T-helper 17 cell (primary cell): ENCODE data around the gene USP31. TPM values are rescaled to one million over a fixed set of nuclear protein-coding genes. Genes with fewer than 3 reads are reported as not detected.
A peak's percentile ranks its signal among the peaks of the same experiment; 100 is the strongest.
"Not testable (repeated sequence)": the region's sequence is repeated elsewhere in the genome, so short reads cannot be mapped to it uniquely, and the experiment has no call there.

Experiments used
- ATAC-seq: fragments of 150-1000 bp; cut with Tn5 transposase; 2 replicates; pipeline ENCODE4 v1.10.0; 2021; ENCODE audit warnings: mild to moderate bottlenecking, moderate library complexity
- DNase-seq, 3 donors: peaks; one replicate each; pipeline versions ENCODE4 v3.0.0 to v3.0.0-alpha.2; 2020 to 2021
- H3K9me3 ChIP-seq: one replicate; pipeline ENCODE4 v1.7.0; 2013; ENCODE audit warnings: low read length, mild to moderate bottlenecking; ENCODE audit not compliant: control insufficient read depth, poor library complexity, severe bottlenecking
- H3K27ac Mint-ChIP-seq: one replicate; pipeline ENCODE4 v1.8.0; 2022; ENCODE audit warnings: mild to moderate bottlenecking, moderate library complexity, mixed read lengths
- H3K27me3 Mint-ChIP-seq: one replicate; pipeline ENCODE4 v1.8.0; 2022; ENCODE audit warnings: mixed read lengths
- H3K36me3 Mint-ChIP-seq: one replicate; pipeline ENCODE4 v1.8.0; 2022; ENCODE audit warnings: low read depth, mixed read lengths
- H3K4me1 Mint-ChIP-seq: one replicate; pipeline ENCODE4 v1.8.0; 2022; ENCODE audit warnings: mild to moderate bottlenecking, mixed read lengths
- H3K4me3 Mint-ChIP-seq: one replicate; pipeline ENCODE4 v1.8.0; 2022; ENCODE audit warnings: mild to moderate bottlenecking, moderate library complexity, mixed read lengths
- total RNA-seq, 4 donors: library from RNA in 2 of 4; stranded (reverse) in 2 of 4; gene quantifications; one replicate each; pipeline ENCODE4 v1.2.3 and lab custom pipeline; 2022 to 2026

USP31 gene
- total RNA-seq, 2 donors from 2014 or later, result 3.5 to 7.2 TPM

GRCh38 chr16:23148513-23149266 lies 562 bp downstream of the USP31 start:
- Mint-ChIP-seq H3K4me3 (peak overlapping the region; percentile 96), H3K27me3 (peaks cover 10% of the 10 kb centered on the region), H3K27ac (no peak overlapping the region), H3K4me1 (peaks cover 16% of the 10 kb centered on the region), H3K36me3 (no peaks in the 10 kb centered on the region)
- peak; percentile 51 for ATAC-seq
- DNase-seq, result peak; percentile 42 to 46 (median 44)
- no peaks in the 10 kb centered on the region for H3K9me3 ChIP-seq

- Mint-ChIP-seq H3K4me1 (peaks cover 16% of the 10 kb centered on the region), H3K27me3 (peaks cover 10% of the 10 kb centered on the region)
- DNase-seq, result no peak
Observed at GRCh38 chr16:23148166-23148512, 1.1 kb downstream of the USP31 start.

GRCh38 chr16:23147666-23148065 lies 1.6 kb downstream of the USP31 start:
- H3K4me3 Mint-ChIP-seq, result peak overlapping the region; percentile 96
- no peak for DNase-seq
- no peak for ATAC-seq
- no peak overlapping the region for H3K27ac Mint-ChIP-seq
- no peaks in the 10 kb centered on the region for H3K9me3 ChIP-seq
- peaks cover 16% of the 10 kb centered on the region for H3K4me1 Mint-ChIP-seq
- H3K27me3 Mint-ChIP-seq, result peaks cover 10% of the 10 kb centered on the region
- H3K36me3 Mint-ChIP-seq, result no peaks in the 10 kb centered on the region

More at GRCh38 chr16:23148166-23148512, 1.1 kb downstream of the USP31 start:
- Mint-ChIP-seq H3K27ac (no peak overlapping the region), H3K36me3 (no peaks in the 10 kb centered on the region), H3K4me3 (peak overlapping the region; percentile 96)
- ATAC-seq, result no peak
- no peaks in the 10 kb centered on the region for H3K9me3 ChIP-seq

- no peaks in the 10 kb centered on the region for H3K36me3 Mint-ChIP-seq
- H3K4me3 Mint-ChIP-seq, result no peak overlapping the region
- DNase-seq (no peak), ATAC-seq (no peak)
- H3K9me3 ChIP-seq, result no peaks in the 10 kb centered on the region
- H3K4me1 Mint-ChIP-seq, result peaks cover 16% of the 10 kb centered on the region
- no peak overlapping the region for H3K27ac Mint-ChIP-seq
- peaks cover 4% of the 10 kb centered on the region for H3K27me3 Mint-ChIP-seq
Observed at GRCh38 chr16:23146877-23147601, 2.2 kb downstream of the USP31 start.

GRCh38 chr16:23145608-23146007 lies 3.6 kb downstream of the USP31 start:
- H3K9me3 ChIP-seq, result no peaks in the 10 kb centered on the region
- ATAC-seq, result no peak
- H3K4me3 Mint-ChIP-seq, result no peak overlapping the region

GRCh38 chr16:23145186-23145585 lies 4.1 kb downstream of the USP31 start:
- H3K9me3 ChIP-seq, result no peaks in the 10 kb centered on the region
- Mint-ChIP-seq H3K36me3 (no peaks in the 10 kb centered on the region), H3K27ac (no peak overlapping the region), H3K4me3 (no peak overlapping the region), H3K27me3 (no peaks in the 10 kb centered on the region), H3K4me1 (peaks cover 16% of the 10 kb centered on the region)
- DNase-seq (no peak), ATAC-seq (no peak)

More at GRCh38 chr16:23145608-23146007, 3.6 kb downstream of the USP31 start:
- Mint-ChIP-seq H3K4me1 (peaks cover 16% of the 10 kb centered on the region), H3K27me3 (no peaks in the 10 kb centered on the region), H3K27ac (no peak overlapping the region), H3K36me3 (no peaks in the 10 kb centered on the region)
- DNase-seq, result no peak

- H3K9me3 ChIP-seq, DNase-seq, ATAC-seq, H3K27me3 Mint-ChIP-seq, H3K4me3 Mint-ChIP-seq, H3K36me3 Mint-ChIP-seq, H3K27ac Mint-ChIP-seq: not testable (repeated sequence)
- H3K4me1 Mint-ChIP-seq, result peaks cover 12% of the 10 kb centered on the region
Observed at GRCh38 chr16:23144393-23144792, 4.9 kb downstream of the USP31 start.

GRCh38 chr16:23143391-23143790 lies 5.9 kb downstream of the USP31 start:
- peaks cover 12% of the 10 kb centered on the region for H3K4me1 Mint-ChIP-seq
- H3K9me3 ChIP-seq, result no peaks in the 10 kb centered on the region
- DNase-seq, result no peak
- H3K27ac Mint-ChIP-seq, result no peak overlapping the region
- no peak overlapping the region for H3K4me3 Mint-ChIP-seq
- ATAC-seq, result no peak
- no peaks in the 10 kb centered on the region for H3K27me3 Mint-ChIP-seq
- no peaks in the 10 kb centered on the region for H3K36me3 Mint-ChIP-seq

GRCh38 chr16:23141959-23142740 lies 7.1 kb downstream of the USP31 start:
- Mint-ChIP-seq H3K27me3 (no peaks in the 10 kb centered on the region), H3K4me3 (no peak overlapping the region), H3K36me3 (no peaks in the 10 kb centered on the region), H3K27ac (no peak overlapping the region), H3K4me1 (peaks cover 5% of the 10 kb centered on the region)
- DNase-seq (no peak), ATAC-seq (no peak)
- H3K9me3 ChIP-seq, result no peaks in the 10 kb centered on the region

GRCh38 chr16:23141500-23141899 lies 7.8 kb downstream of the USP31 start:
- Mint-ChIP-seq H3K27me3 (no peaks in the 10 kb centered on the region), H3K27ac (no peak overlapping the region), H3K4me1 (peaks cover 5% of the 10 kb centered on the region), H3K4me3 (no peak overlapping the region), H3K36me3 (no peaks in the 10 kb centered on the region)
- H3K9me3 ChIP-seq, result no peaks in the 10 kb centered on the region
- DNase-seq (no peak), ATAC-seq (no peak)

GRCh38 chr16:23141033-23141432 lies 8.2 kb downstream of the USP31 start:
- H3K27me3 Mint-ChIP-seq, result no peaks in the 10 kb centered on the region

GRCh38 chr16:23140107-23140506 lies 9.1 kb downstream of the USP31 start:
- H3K27ac Mint-ChIP-seq, result no peak overlapping the region
- H3K27me3 Mint-ChIP-seq, result no peaks in the 10 kb centered on the region
- H3K4me3 Mint-ChIP-seq, result no peak overlapping the region
- no peaks in the 10 kb centered on the region for H3K9me3 ChIP-seq
- ATAC-seq, result no peak
- no peak for DNase-seq
- H3K4me1 Mint-ChIP-seq, result peaks cover 4% of the 10 kb centered on the region
- peaks cover 2% of the 10 kb centered on the region for H3K36me3 Mint-ChIP-seq

More at GRCh38 chr16:23141033-23141432, 8.2 kb downstream of the USP31 start:
- Mint-ChIP-seq H3K36me3 (peaks cover 2% of the 10 kb centered on the region), H3K27ac (no peak overlapping the region), H3K4me1 (peaks cover 5% of the 10 kb centered on the region), H3K4me3 (no peak overlapping the region)
- no peaks in the 10 kb centered on the region for H3K9me3 ChIP-seq
- ATAC-seq, result no peak
- DNase-seq, result no peak

GRCh38 chr16:23137818-23138217 lies 11.4 kb downstream of the USP31 start:
- Mint-ChIP-seq H3K4me1 (peaks cover under 1% of the 10 kb centered on the region), H3K27me3 (no peaks in the 10 kb centered on the region), H3K4me3 (no peak overlapping the region), H3K27ac (no peak overlapping the region), H3K36me3 (peaks cover 3% of the 10 kb centered on the region)
- H3K9me3 ChIP-seq, result no peaks in the 10 kb centered on the region
- ATAC-seq (no peak), DNase-seq (no peak)
